H9 (cell line): ENCODE results near the gene KRTAP5-4. TPM values are rescaled to one million over a fixed set of nuclear protein-coding genes. Genes with fewer than 3 reads are reported as not detected.
"Not testable (repeated sequence)": the region's sequence is repeated elsewhere in the genome, so short reads cannot be mapped to it uniquely, and the experiment has no call there.

Source experiments
- DNase-seq: peaks from one replicate; pipeline ENCODE4 v3.0.0-alpha.2; 2017
- H2AFZ ChIP-seq: one replicate; pipeline ENCODE4 v1.6.1; 2013; ENCODE audit warnings: mild to moderate bottlenecking, low read length, control low read depth, moderate library complexity
- H2AK5ac ChIP-seq: 2 replicates; pipeline ENCODE4 v1.6.1; 2013; ENCODE audit warnings: low read length, control low read depth, mixed read lengths; ENCODE audit not compliant: insufficient read length
- H2BK120ac ChIP-seq: one replicate; pipeline ENCODE4 v1.6.1; 2013; ENCODE audit warnings: low read depth, mild to moderate bottlenecking, low read length, control low read depth, inconsistent platforms; ENCODE audit not compliant: poor library complexity, severe bottlenecking
- H2BK12ac ChIP-seq: 2 replicates; pipeline ENCODE4 v1.6.1; 2013; ENCODE audit warnings: low read length, control low read depth, mixed read lengths, low read depth; ENCODE audit not compliant: insufficient read length
- H2BK15ac ChIP-seq: 2 replicates; pipeline ENCODE4 v1.6.1; 2013; ENCODE audit warnings: low read depth, low read length, control low read depth
- H2BK20ac ChIP-seq: one replicate; pipeline ENCODE4 v1.6.1; 2013; ENCODE audit warnings: low read depth, mild to moderate bottlenecking, low read length, control low read depth, inconsistent platforms; ENCODE audit not compliant: poor library complexity, severe bottlenecking
- H2BK5ac ChIP-seq: 2 replicates; pipeline ENCODE4 v1.6.1; 2013; ENCODE audit warnings: low read length, control low read depth, mixed read lengths; ENCODE audit not compliant: insufficient read length
- H3K14ac ChIP-seq: 2 replicates; pipeline ENCODE4 v1.6.1; 2013; ENCODE audit warnings: low read length, control low read depth; ENCODE audit not compliant: insufficient read depth
- H3K18ac ChIP-seq: 2 replicates; pipeline ENCODE4 v1.6.1; 2013; ENCODE audit warnings: low read depth, mild to moderate bottlenecking, mixed read lengths, low read length, control low read depth; ENCODE audit not compliant: insufficient read length
- H3K23ac ChIP-seq: 2 replicates; pipeline ENCODE4 v1.6.1; 2013; ENCODE audit warnings: low read length, control low read depth, mixed read lengths, low read depth; ENCODE audit not compliant: insufficient read length
- H3K23me2 ChIP-seq: 2 replicates; pipeline ENCODE4 v1.6.1; 2013; ENCODE audit warnings: low read depth, mild to moderate bottlenecking, mixed read lengths, low read length, control low read depth; ENCODE audit not compliant: insufficient read length, poor library complexity, severe bottlenecking
- H3K27ac ChIP-seq: 2 replicates; pipeline ENCODE4 v1.5.1; 2013; ENCODE audit warnings: low read length, control low read depth, mixed read lengths, low read depth; ENCODE audit not compliant: insufficient read length
- H3K27me3 ChIP-seq: 2 replicates; pipeline ENCODE4 v1.6.1; 2013; ENCODE audit warnings: low read length, control low read depth, inconsistent platforms; ENCODE audit not compliant: insufficient read depth
- H3K4ac ChIP-seq: 2 replicates; pipeline ENCODE4 v1.6.1; 2013; ENCODE audit warnings: low read depth, mild to moderate bottlenecking, control low read depth, inconsistent platforms, low read length, moderate library complexity
- H3K4me1 ChIP-seq: 2 replicates; pipeline ENCODE4 v1.6.1; 2013; ENCODE audit warnings: low read length, control low read depth, inconsistent platforms; ENCODE audit not compliant: insufficient read depth
- H3K4me2 ChIP-seq: 2 replicates; pipeline ENCODE4 v1.6.1; 2013; ENCODE audit warnings: low read length, control low read depth, mixed read lengths; ENCODE audit not compliant: insufficient read length, insufficient read depth
- H3K56ac ChIP-seq: 2 replicates; pipeline ENCODE4 v1.6.1; 2013; ENCODE audit warnings: low read depth, mild to moderate bottlenecking, mixed read lengths, low read length, control low read depth; ENCODE audit not compliant: insufficient read length
- H3K79me1 ChIP-seq: 2 replicates; pipeline ENCODE4 v1.6.1; 2013; ENCODE audit warnings: low read depth, mild to moderate bottlenecking, moderate library complexity, low read length, control low read depth, inconsistent platforms; ENCODE audit not compliant: insufficient read depth, poor library complexity, severe bottlenecking
- H3K79me2 ChIP-seq: 2 replicates; pipeline ENCODE4 v1.6.1; 2013; ENCODE audit warnings: low read length, control low read depth, inconsistent platforms; ENCODE audit not compliant: insufficient read depth
- H3K9ac ChIP-seq: 2 replicates; pipeline ENCODE4 v1.6.1; 2013; ENCODE audit warnings: low read length, control low read depth, mixed read lengths; ENCODE audit not compliant: insufficient read length; ENCODE audit errors: extremely low read depth
- H3K9me3 ChIP-seq: one replicate; pipeline ENCODE4 v1.6.1; 2013; ENCODE audit warnings: low read depth, low read length, inconsistent platforms; ENCODE audit not compliant: control insufficient read depth
- H3T11ph ChIP-seq: one replicate; pipeline ENCODE4 v1.6.1; 2013; ENCODE audit warnings: mild to moderate bottlenecking, low read length, control low read depth, inconsistent platforms
- H4K20me1 ChIP-seq: one replicate; pipeline ENCODE4 v1.6.1; 2013; ENCODE audit not compliant: control insufficient read depth, insufficient read length, insufficient read depth
- H4K5ac ChIP-seq: 2 replicates; pipeline ENCODE4 v1.6.1; 2013; ENCODE audit warnings: low read depth, mild to moderate bottlenecking, mixed read lengths, low read length, control low read depth; ENCODE audit not compliant: insufficient read length
- H4K8ac ChIP-seq: replicated peaks from 2 replicates; pipeline ENCODE4 v1.6.1; 2013; ENCODE audit warnings: low read length, control low read depth, mixed read lengths, low read depth; ENCODE audit not compliant: insufficient read length
- H4K91ac ChIP-seq: 2 replicates; pipeline ENCODE4 v1.6.1; 2013; ENCODE audit warnings: low read depth, mild to moderate bottlenecking, moderate library complexity, mixed read lengths, low read length, control low read depth; ENCODE audit not compliant: insufficient read length
- H3K27ac Mint-ChIP-seq, 3 experiments: 2 replicates in 2 of 3; 3 replicates in 1 of 3; pipeline ENCODE4 v1.8.0; 2020 to 2021; ENCODE audit warnings: mixed read lengths in 3 of 3, mild to moderate bottlenecking in 1 of 3, moderate library complexity in 1 of 3
- H3K27me3 Mint-ChIP-seq: 2 replicates; pipeline ENCODE4 v1.8.0; 2021; ENCODE audit warnings: low read depth, mild to moderate bottlenecking, moderate library complexity, mixed read lengths
- H3K36me3 Mint-ChIP-seq, 3 experiments: 2 replicates in 2 of 3; 3 replicates in 1 of 3; pipeline ENCODE4 v1.8.0; 2020 to 2021; ENCODE audit warnings: low read depth in 3 of 3, mixed read lengths in 3 of 3; ENCODE audit not compliant: insufficient read depth in 1 of 3
- H3K4me1 Mint-ChIP-seq, 2 experiments: 2 replicates each; pipeline ENCODE4 v1.8.0; 2020; ENCODE audit warnings: mixed read lengths in 2 of 2
- H3K4me3 Mint-ChIP-seq, 2 experiments: 2 replicates in 1 of 2; 3 replicates in 1 of 2; pipeline ENCODE4 v1.8.0; 2020 to 2021; ENCODE audit warnings: mild to moderate bottlenecking in 2 of 2, mixed read lengths in 2 of 2, moderate library complexity in 1 of 2
- H3K9me3 Mint-ChIP-seq, 2 experiments: 2 replicates in 1 of 2; 3 replicates in 1 of 2; pipeline ENCODE4 v1.8.0; 2020; ENCODE audit warnings: mild to moderate bottlenecking in 2 of 2, mixed read lengths in 2 of 2, moderate library complexity in 1 of 2
- WGBS: extraction: QIAGEN DNeasy Blood & Tissue Kit; methylation state at CpG from one replicate; pipeline ENCODE4 v1.1.7; 2013; ENCODE audit warnings: missing lambda C conversion rate, low lambda C conversion rate, mixed read lengths; ENCODE audit not compliant: insufficient read length; ENCODE audit errors: extremely low coverage; 5-methylcytosine and 5-hydroxymethylcytosine counted together
- total RNA-seq: library from RNA; stranded (reverse); gene quantifications from 2 replicates; pipeline ENCODE4 v1.2.1, GENCODE V29; 2021

The KRTAP5-4 gene
- total RNA-seq, 1 experiment from 2014 or later = not detected

DNA sequence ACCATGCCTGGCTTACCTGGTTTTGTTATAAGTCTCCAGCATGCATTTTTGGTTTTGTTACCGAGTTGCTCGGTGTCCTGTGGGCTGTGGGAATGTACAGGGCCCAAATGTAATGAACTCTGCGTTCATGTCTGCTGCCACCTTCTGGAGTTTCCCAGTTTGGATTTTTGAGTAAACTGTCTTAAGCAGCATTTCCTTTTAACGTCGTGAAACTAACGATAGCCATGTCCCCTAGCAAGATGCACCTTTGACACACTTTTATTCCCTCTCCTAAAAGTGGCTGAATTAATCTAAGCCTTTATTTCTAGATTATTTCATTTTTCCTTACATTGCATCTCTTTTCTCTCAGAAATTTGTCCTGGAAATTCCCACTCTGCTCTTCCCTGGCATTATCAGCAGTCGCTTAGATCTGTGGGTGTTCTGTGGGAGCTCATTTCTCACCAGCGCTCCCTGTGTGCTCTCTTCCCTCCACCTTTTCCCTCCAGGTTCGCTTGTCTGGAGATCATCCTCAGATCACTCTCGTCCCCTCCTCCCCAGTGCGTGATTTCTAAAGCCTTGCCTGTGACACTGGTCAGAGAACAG, 25.9 kb downstream of the KRTAP5-4 start:
- not testable (repeated sequence) for H3K23ac ChIP-seq, H3K4me1 ChIP-seq, H2BK5ac ChIP-seq, H3K79me2 ChIP-seq, H3K14ac ChIP-seq, H2AFZ ChIP-seq, H3K27ac ChIP-seq, H3K27me3 ChIP-seq, H2BK20ac ChIP-seq, H3T11ph ChIP-seq, H2AK5ac ChIP-seq, H2BK15ac ChIP-seq, H4K91ac ChIP-seq, H2BK12ac ChIP-seq, H3K36me3 Mint-ChIP-seq, H3K79me1 ChIP-seq, H3K4ac ChIP-seq, DNase-seq, H4K20me1 ChIP-seq, H4K8ac ChIP-seq, H3K56ac ChIP-seq, H3K9me3 ChIP-seq, H2BK120ac ChIP-seq, H3K23me2 ChIP-seq, H3K9me3 Mint-ChIP-seq, H4K5ac ChIP-seq
- Mint-ChIP-seq H3K4me3 (peak overlapping the region; percentile 5 to 31; a peak in 3 of 5 replicates), H3K27ac (peak overlapping the region in 2 of 3 experiments; percentile 27 to 36; a peak in 2 of 7 replicates), H3K4me1 (peaks cover 29 to 33% of the 10 kb centered on the region in 2 experiments), H3K27me3 (peaks cover 77% of the 10 kb centered on the region)
- peak overlapping the region; percentile 29 for H3K18ac ChIP-seq
- H3K4me2 ChIP-seq = peak overlapping the region; percentile 51
- H3K9ac ChIP-seq = peak overlapping the region; percentile 22
- no CpG with 5 or more reads among the region's 11 CpGs for WGBS
